Activated T-helper 9 cell treated with anti-CD3 and anti-CD28 coated beads, Interleukin-2, amount 50 U/mL, for 16 hours (primary cell): ENCODE results near the gene ZNRF2.

Source experiments
- DNase-seq: peaks from one replicate; pipeline ENCODE4 v3.0.0-alpha.2; 2020; ENCODE audit warnings: low read depth

The ZNRF2 gene

GRCh38 chr7:30284298-30285066 is at the start of gene ZNRF2:
Gene ZNRF2 (plus strand): TSS chr7:30284597. CDS start chr7:30285358, 761 bp downstream.
- DNase-seq = peak; percentile 98

GRCh38 chr7:30237271-30237695 is 47.1 kb upstream of the ZNRF2 start:
- DNase-seq = no peak

- DNase-seq = no peak
Observed at GRCh38 chr7:30238721-30239441, 45.5 kb upstream of the ZNRF2 start.

GRCh38 chr7:30240106-30240800 is 44.1 kb upstream of the ZNRF2 start:
- no peak for DNase-seq

- DNase-seq = no peak
Observed at GRCh38 chr7:30241767-30242166, 42.6 kb upstream of the ZNRF2 start.

GRCh38 chr7:30244340-30244739 is 40.1 kb upstream of the ZNRF2 start:
- no peak for DNase-seq

GRCh38 chr7:30245913-30246312 is 38.5 kb upstream of the ZNRF2 start:
- no peak for DNase-seq

- no peak for DNase-seq
Observed at GRCh38 chr7:30246392-30246791, 38.0 kb upstream of the ZNRF2 start.

- DNase-seq = no peak
Observed at GRCh38 chr7:30247541-30248401, 36.6 kb upstream of the ZNRF2 start.

- no peak for DNase-seq
Observed at GRCh38 chr7:30249316-30249715, 35.1 kb upstream of the ZNRF2 start.

- DNase-seq = no peak
Observed at GRCh38 chr7:30249986-30250774, 34.2 kb upstream of the ZNRF2 start.

- no peak for DNase-seq
Observed at GRCh38 chr7:30251708-30252329, 32.6 kb upstream of the ZNRF2 start.

- DNase-seq = no peak
Observed at GRCh38 chr7:30252885-30253795, 31.3 kb upstream of the ZNRF2 start.

GRCh38 chr7:30253796-30254165 is 30.6 kb upstream of the ZNRF2 start:
- no peak for DNase-seq

- DNase-seq = no peak
Observed at GRCh38 chr7:30254248-30254647, 30.1 kb upstream of the ZNRF2 start.

GRCh38 chr7:30254717-30255063 is 29.7 kb upstream of the ZNRF2 start:
- DNase-seq = no peak

GRCh38 chr7:30255064-30255769 is 29.2 kb upstream of the ZNRF2 start:
- DNase-seq = no peak

GRCh38 chr7:30256349-30256858 is 28.0 kb upstream of the ZNRF2 start:
- DNase-seq = no peak

- no peak for DNase-seq
Observed at GRCh38 chr7:30260246-30260768, 24.1 kb upstream of the ZNRF2 start.
